Measurements from ENCODE around the gene SLC29A2. TPM values are rescaled to one million over a fixed set of nuclear protein-coding genes. Genes with fewer than 3 reads are reported as not detected.

Gene SLC29A2, protein sequence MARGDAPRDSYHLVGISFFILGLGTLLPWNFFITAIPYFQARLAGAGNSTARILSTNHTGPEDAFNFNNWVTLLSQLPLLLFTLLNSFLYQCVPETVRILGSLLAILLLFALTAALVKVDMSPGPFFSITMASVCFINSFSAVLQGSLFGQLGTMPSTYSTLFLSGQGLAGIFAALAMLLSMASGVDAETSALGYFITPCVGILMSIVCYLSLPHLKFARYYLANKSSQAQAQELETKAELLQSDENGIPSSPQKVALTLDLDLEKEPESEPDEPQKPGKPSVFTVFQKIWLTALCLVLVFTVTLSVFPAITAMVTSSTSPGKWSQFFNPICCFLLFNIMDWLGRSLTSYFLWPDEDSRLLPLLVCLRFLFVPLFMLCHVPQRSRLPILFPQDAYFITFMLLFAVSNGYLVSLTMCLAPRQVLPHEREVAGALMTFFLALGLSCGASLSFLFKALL
- total RNA-seq (2014; rRNA removed; shearing (Covaris generic)), result 0.39 and 0.62 TPM in 2 replicates

- DNase-seq (ENCODE audit: low spot score), result no peak
These were observed at the start of gene SLC29A2 for GRCh38 chr11:66371627-66372415. SLC29A2 (minus strand) TSS chr11:66371760; CDS start chr11:66371591, 169 bp downstream.

- DNase-seq (ENCODE audit: low spot score), result no peak
These were observed 49.3 kb upstream of the SLC29A2 start, which contains the start of gene NPAS4 for GRCh38 chr11:66420671-66421476. NPAS4 (plus strand) TSS chr11:66421035; CDS start chr11:66421180, 145 bp downstream.

- no peak for DNase-seq (ENCODE audit: low spot score)
These were observed 48.3 kb upstream of the SLC29A2 start for GRCh38 chr11:66419825-66420224.

GRCh38 chr11:66418986-66419308, 47.4 kb upstream of the SLC29A2 start:
- no peak for DNase-seq (ENCODE audit: low spot score)

DNA sequence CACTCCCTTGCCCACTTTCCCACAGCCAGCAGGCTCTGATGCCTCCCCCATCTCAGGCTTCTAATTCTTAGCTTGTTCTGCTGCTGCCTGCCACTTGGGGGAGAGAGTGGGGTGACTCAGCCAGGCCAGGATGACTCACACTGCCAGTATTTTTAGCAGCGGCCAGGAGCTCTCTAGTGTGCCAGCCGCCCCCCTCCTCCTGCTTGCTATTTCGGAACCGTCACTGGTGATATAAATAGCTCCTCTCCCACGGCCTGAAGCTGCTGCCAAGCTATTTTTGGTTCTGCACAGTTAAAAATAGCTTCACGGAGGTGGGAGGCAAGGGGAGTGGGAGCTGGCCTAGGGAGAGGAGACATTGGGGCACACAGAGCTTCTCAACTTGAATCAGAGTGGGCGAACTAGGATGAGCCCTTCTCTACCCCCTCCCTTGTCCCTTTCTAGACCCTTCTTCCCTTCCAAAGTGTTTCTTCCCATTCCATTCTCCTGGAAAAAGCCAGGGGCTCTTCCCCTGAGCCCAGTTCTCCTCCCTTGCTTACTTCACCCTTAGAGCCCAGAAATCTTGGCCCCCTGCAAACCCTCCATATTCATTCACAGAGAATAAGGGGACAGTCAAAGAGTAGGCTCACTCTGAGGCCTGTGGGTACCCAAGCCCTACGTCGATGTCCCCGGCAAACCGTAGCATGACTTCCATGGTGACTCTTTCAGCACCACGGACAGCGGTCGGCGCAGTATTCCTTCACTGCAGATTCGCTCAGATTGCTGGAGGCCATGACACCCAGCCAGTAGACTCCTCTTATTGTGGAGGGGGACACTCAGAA, 46.8 kb upstream of the SLC29A2 start:
- peak; percentile 85 for DNase-seq (ENCODE audit: low spot score)

GRCh38 chr11:66417000-66417399, 45.4 kb upstream of the SLC29A2 start:
- no peak for DNase-seq (ENCODE audit: low spot score)

- no peak for DNase-seq (ENCODE audit: low spot score)
These were observed 43.9 kb upstream of the SLC29A2 start for GRCh38 chr11:66415423-66415822.

DNA sequence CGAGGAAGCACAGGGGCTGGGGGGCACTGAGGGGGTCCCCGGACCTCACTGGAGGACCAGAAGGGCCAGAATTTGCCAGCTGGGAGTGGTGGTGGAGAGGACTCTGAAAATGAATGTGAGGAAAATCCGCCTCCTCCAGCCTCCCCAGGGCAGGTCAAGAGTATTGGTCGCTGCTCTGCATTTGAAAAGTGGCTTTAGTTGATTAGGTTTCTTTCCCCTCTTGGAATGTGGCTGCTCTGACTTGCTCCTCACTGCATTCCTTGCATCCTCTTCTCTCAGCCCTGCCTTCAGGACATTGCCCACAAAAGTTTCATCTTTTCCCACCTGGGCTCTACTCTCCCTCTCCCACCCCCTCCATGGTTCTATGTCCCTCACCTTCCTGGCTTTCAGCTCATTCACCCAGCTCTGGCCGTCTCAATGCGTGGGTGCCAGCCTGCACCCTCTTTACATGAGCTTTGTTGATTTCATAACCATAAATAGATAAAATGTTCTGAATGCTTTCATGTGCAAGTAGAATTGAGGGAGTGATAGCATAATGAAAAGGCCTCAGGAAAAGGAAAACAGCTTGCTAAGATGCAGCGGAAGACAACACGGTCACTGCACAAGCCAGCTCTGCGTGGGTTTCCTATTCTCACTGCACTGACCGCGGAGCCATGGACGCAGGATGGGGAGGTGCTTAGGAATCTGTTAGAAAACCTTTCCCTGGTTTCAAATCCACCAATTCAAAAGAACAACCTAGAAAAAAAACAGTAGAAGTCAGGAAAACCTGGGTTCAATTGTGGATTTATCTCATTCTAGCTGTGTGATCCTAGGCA, 42.8 kb upstream of the SLC29A2 start:
- DNase-seq (ENCODE audit: low spot score), result no peak

- no peak for DNase-seq (ENCODE audit: low spot score)
These were observed 41.6 kb upstream of the SLC29A2 start for GRCh38 chr11:66413167-66413566.

- no peak for DNase-seq (ENCODE audit: low spot score)
These were observed 40.5 kb upstream of the SLC29A2 start for GRCh38 chr11:66412110-66412509.

DNA sequence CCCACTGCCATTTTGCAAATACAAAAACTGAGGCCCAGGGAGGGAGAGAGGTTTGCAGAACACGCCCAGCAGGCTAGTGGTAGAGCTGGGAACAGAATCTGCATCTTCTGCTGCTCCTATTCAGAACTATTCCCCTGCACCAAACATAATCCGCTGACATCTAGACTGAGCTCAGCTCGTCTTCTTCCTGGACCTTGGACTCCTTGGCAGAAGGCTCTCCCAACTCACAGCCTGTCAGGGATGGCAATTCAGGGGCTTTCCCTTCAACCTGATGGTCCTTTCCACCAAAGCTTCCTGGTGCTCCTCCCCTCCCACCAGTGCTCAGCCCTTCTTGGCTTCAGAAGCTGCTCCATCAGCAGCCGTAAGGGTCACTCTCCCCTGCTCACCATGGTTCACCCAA, 39.8 kb upstream of the SLC29A2 start:
- DNase-seq (ENCODE audit: low spot score), result no peak

GRCh38 chr11:66410191-66410590, 38.6 kb upstream of the SLC29A2 start:
- no peak for DNase-seq (ENCODE audit: low spot score)

DNA sequence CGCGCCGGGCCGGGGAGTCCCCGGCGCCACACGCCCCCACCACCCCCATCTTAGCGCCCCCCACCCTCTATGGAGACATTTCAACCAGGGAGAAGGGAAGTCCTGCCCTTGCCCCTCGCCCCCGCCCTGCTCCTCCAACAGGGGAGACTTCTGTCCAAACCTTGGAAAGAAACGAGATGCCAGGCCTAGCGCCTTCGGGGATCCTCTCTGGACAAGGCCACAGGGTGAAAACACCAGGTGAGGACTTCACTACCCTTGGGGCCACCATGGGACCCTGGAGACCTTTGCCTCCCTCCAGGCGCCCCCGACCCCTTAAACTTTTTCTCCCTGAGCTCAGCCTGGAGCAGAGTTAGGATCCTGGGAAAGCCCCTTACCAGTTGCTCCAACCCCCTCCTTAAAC, 37.7 kb upstream of the SLC29A2 start:
- DNase-seq (ENCODE audit: low spot score), result no peak

GRCh38 chr11:66408488-66409214, 37.1 kb upstream of the SLC29A2 start:
- peak; percentile 82 for DNase-seq (ENCODE audit: low spot score)

DNA sequence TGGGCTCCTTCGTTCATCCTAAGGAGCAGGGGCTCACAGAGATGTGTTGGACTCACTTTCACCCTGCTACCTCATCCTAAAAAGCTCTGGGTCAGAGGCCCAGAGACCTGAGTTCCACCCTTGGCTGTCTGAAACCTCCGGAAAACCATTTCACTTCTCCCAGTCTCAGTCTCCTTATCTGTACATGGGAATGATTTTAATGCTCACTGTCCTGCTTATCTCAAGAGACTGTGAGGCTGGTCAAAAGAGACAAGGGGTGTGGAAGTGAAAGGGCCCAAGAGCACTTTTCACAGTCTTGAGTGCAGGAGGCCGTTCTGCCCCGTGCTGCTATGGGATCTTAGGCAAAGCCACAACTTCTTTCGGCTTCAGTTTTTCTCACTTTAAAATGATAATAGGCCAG, 36.1 kb upstream of the SLC29A2 start:
- no peak for DNase-seq (ENCODE audit: low spot score)

GRCh38 chr11:66393954-66394353, 22.4 kb upstream of the SLC29A2 start:
- DNase-seq (ENCODE audit: low spot score), result no peak

GRCh38 chr11:66391322-66391721, 19.8 kb upstream of the SLC29A2 start:
- no peak for DNase-seq (ENCODE audit: low spot score)

GRCh38 chr11:66388780-66389386, 17.3 kb upstream of the SLC29A2 start:
- peak; percentile 55 for DNase-seq (ENCODE audit: low spot score)

All from H4 (cell line).